ENCODE data around the gene MVK. TPM values are rescaled to one million over a fixed set of nuclear protein-coding genes. Genes with fewer than 3 reads are reported as not detected.

Gene MVK
- total and polyA plus RNA-seq, 2 of the 4 experiments (the other 2 are of a cell fraction): 6.6 to 11.5 TPM

GRCh38 chr12:109567967-109568366 lies 5.6 kb upstream of the MVK start:
- no CpG with 5 or more reads among the region's 3 CpGs for WGBS, 2 experiments (ENCODE audit: extremely low coverage in 2 of 2, insufficient read length in 1 of 2)
- Histone ChIP-seq H2BK120ac (ENCODE audit: low read depth, low read length) (no peak overlapping the region), H4K20me1 (ENCODE audit: insufficient read depth, low read length) (no peaks in the 10 kb centered on the region), H2AK9ac (replicated peaks; ENCODE audit: low read depth, low read length, poor library complexity) (no peak overlapping the region), H4K5ac (ENCODE audit: low read depth, low read length) (no peak overlapping the region), H3K27me3 (ENCODE audit: control insufficient read depth, insufficient read depth, low read length) (no peaks in the 10 kb centered on the region), H4K8ac (ENCODE audit: low read depth in 2 of 2, low read length in 2 of 2) (no peak overlapping the region), H3K14ac (replicated peaks; ENCODE audit: low read depth, low read length) (no peak overlapping the region), H3K56ac (ENCODE audit: extremely low read depth, insufficient read depth, low read length) (no peak overlapping the region), H2AK5ac (ENCODE audit: low read depth, low read length) (no peak overlapping the region), H3K9ac (ENCODE audit: low read depth, low read length) (no peak overlapping the region), H3K9me1 (ENCODE audit: insufficient read depth, low read length) (peaks cover 2% of the 10 kb centered on the region), H3K4me2 (ENCODE audit: low read depth, low read length) (no peak overlapping the region), H3K9me3 (ENCODE audit: control insufficient read depth, insufficient read depth, low read length) (no peaks in the 10 kb centered on the region), H3K4me1 (ENCODE audit: control insufficient read depth, insufficient read depth, low read length) (no peaks in the 10 kb centered on the region; the same call in 1 of the 2 replicates), H3K27ac (ENCODE audit: insufficient read depth, low read length) (no peak overlapping the region), H2BK15ac (ENCODE audit: low read depth, low read length) (no peak overlapping the region), H2BK20ac (ENCODE audit: low read depth, low read length) (no peak overlapping the region), H3K23ac (ENCODE audit: low read depth, low read length) (no peak overlapping the region), H3K4ac (ENCODE audit: low read depth, low read length) (no peak overlapping the region), H2AFZ (replicated peaks; ENCODE audit: low read length, poor library complexity) (no peak overlapping the region), H3K36me3 (ENCODE audit: control insufficient read depth, insufficient read depth, low read length) (peaks cover 6% of the 10 kb centered on the region), H3K4me3 (ENCODE audit: insufficient read depth, low read depth, low read length) (no peak overlapping the region), H3K18ac (ENCODE audit: low read depth, low read length) (no peak overlapping the region), H3K79me1 (ENCODE audit: low read depth in 1 of 2, low read length in 2 of 2) (peaks cover 0 to 10% of the 10 kb centered on the region in 2 experiments; a peak in 2 of 4 replicates), H2BK5ac (ENCODE audit: low read depth, low read length, poor library complexity, severe bottlenecking) (no peak overlapping the region), H4K91ac (ENCODE audit: insufficient read depth, low read depth, low read length) (no peak overlapping the region)
- ChIA-PET CTCF (no interaction called here), POLR2A (ENCODE audit: unreplicated experiment) (no interaction called here)
- intact Hi-C loops (cut with micrococcal nuclease): no loop called here
- ATAC-seq (ENCODE audit: low read depth): no peak
- dilution Hi-C loops (cut with HindIII; ENCODE audit: low sequenced_read_pairs, unreplicated experiment): no loop called here
- TF ChIP-seq POLR2A (IDR thresholded peaks at IDR 0.05; ENCODE audit: low read depth, low read length) (no peak), MAZ (IDR thresholded peaks at IDR 0.05; ENCODE audit: borderline replicate concordance, low read depth, low read length) (no peak), RCOR1 (IDR thresholded peaks at IDR 0.05; ENCODE audit: insufficient replicate concordance, low read length) (no peak), CHD1 (IDR thresholded peaks at IDR 0.05; ENCODE audit: low read depth, low read length) (no peak), MXI1 (IDR thresholded peaks at IDR 0.05; ENCODE audit: borderline replicate concordance, low read depth, low read length) (no peak), CTCF (conservative IDR thresholded peaks at IDR 0.05; ENCODE audit: low read depth, low read length) (no peak), CEBPB (IDR thresholded peaks at IDR 0.05; ENCODE audit: low read depth, low read length) (no peak), MAFK (IDR thresholded peaks at IDR 0.05; ENCODE audit: low read depth, low read length) (no peak), FOS (IDR thresholded peaks at IDR 0.05; ENCODE audit: low read depth, low read length) (no peak), ELK1 (IDR thresholded peaks at IDR 0.05; ENCODE audit: borderline replicate concordance, low read depth, low read length) (no peak)
- in situ Hi-C loops (cut with MboI; ENCODE audit: low sequenced_read_pairs): no loop called here
- no peak for DNase-seq
- no TSS peak for BruUV-seq (replicated peaks)
